IMR-90 (cell line): ENCODE measurements around the gene BLOC1S4. TPM values are rescaled to one million over a fixed set of nuclear protein-coding genes. Genes with fewer than 3 reads are reported as not detected.

Source experiments
- polyA plus RNA-seq, 3 experiments: library from polyadenylated mRNA; depleted of rRNA; stranded (reverse); fragments of >200 nt; gene quantifications; 2 replicates each; pipeline ENCODE4 v1.2.3, GENCODE V29; 2012; ENCODE audit warnings: low replicate concordance in 1 of 3
- total RNA-seq: library from RNA; depleted of rRNA; stranded (reverse); fragments of >200 nt; gene quantifications from 2 replicates; pipeline ENCODE4 v1.2.3, GENCODE V29; 2012; rRNA removed

BLOC1S4 gene
- total and polyA plus RNA-seq, 2 of the 4 experiments (the other 2 are of a cell fraction): 8.8 to 22.1 TPM

Other genes starting within 250 kb of the BLOC1S4 start
- not detected in 2 replicates for gene PPP2R2C, start 243.6 kb upstream of the BLOC1S4 start, total RNA-seq
- gene PPP2R2C, start 243.6 kb upstream of the BLOC1S4 start, polyA plus RNA-seq (2012; rRNA removed): 0.03 TPM in 1 of 2 replicates, not detected in the other
- 11.9 and 13.4 TPM in 2 replicates for gene MAN2B2, start 141.0 kb upstream of the BLOC1S4 start, total RNA-seq
- gene MAN2B2, start 141.0 kb upstream of the BLOC1S4 start, polyA plus RNA-seq (2012; rRNA removed): 33.8 and 34.1 TPM in 2 replicates
- 65.4 and 131 TPM in 2 replicates for gene MRFAP1, start 75.5 kb upstream of the BLOC1S4 start, total RNA-seq
- gene MRFAP1, start 75.5 kb upstream of the BLOC1S4 start, polyA plus RNA-seq (2012; rRNA removed): 268 and 279 TPM in 2 replicates
- gene S100P, start 22.3 kb upstream of the BLOC1S4 start, total RNA-seq: not detected in 2 replicates
- not detected in 2 replicates for gene S100P, start 22.3 kb upstream of the BLOC1S4 start, polyA plus RNA-seq (2012; rRNA removed)
- 31.7 and 64.2 TPM in 2 replicates for gene MRFAP1L1, start 6.3 kb upstream of the BLOC1S4 start, total RNA-seq
- 41.7 and 47.0 TPM in 2 replicates for gene MRFAP1L1, start 6.3 kb upstream of the BLOC1S4 start, polyA plus RNA-seq (2012; rRNA removed)
- 19.5 and 23.1 TPM in 2 replicates for gene KIAA0232, start 66.6 kb downstream of the BLOC1S4 start, total RNA-seq
- 5.8 and 6.8 TPM in 2 replicates for gene KIAA0232, start 66.6 kb downstream of the BLOC1S4 start, polyA plus RNA-seq (2012; rRNA removed)
- gene TBC1D14, start 193.7 kb downstream of the BLOC1S4 start, total RNA-seq: 40.7 and 48.9 TPM in 2 replicates
- 29.8 and 31.7 TPM in 2 replicates for gene TBC1D14, start 193.7 kb downstream of the BLOC1S4 start, polyA plus RNA-seq (2012; rRNA removed)